NCI-H526 (cell line): ENCODE data around the gene CHST9.
"Not testable (repeated sequence)": the region's sequence is repeated elsewhere in the genome, so short reads cannot be mapped to it uniquely, and the experiment has no call there.

Experiments
- DNase-seq, 2 experiments: peaks; one replicate each; lab custom pipeline; 2025; lab: John Stamatoyannopoulos, UW

Gene CHST9

DNA sequence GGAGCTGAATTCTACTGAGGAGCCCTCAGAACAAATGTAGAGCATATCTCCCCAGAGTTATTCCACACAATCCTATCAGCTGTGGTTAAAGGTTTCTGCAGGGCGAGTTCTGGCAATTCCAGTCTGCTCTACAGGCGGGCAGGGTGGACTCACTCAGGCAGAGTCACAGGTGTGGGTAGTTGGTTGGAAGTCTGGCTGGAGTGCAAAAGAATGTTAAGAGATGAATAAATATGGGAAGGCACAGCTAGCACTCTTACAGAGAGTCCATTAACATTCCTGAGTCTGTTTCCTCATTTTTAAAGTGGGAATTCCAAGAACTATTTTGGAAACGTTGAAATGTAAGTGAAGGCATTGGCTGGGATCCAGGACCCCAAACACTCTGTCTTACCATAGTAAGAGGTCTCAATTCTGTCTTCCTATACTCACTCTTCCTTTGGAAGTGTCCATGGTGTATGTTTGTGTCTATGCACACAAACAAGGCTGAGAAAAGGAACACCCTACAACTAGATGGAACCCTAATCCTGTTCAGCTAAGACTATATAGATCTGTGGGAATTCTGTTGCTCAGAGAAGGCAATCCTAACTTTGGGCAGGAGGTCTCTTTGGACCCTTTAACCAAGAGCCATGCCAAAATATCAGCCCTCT is 256.3 kb downstream of the CHST9 start:
- DNase-seq: no peak

GRCh38 chr18:26927822-26928221 is 257.3 kb downstream of the CHST9 start:
- DNase-seq: not testable (repeated sequence)

GRCh38 chr18:26926066-26926675 is 258.9 kb downstream of the CHST9 start:
- DNase-seq: no peak

DNA sequence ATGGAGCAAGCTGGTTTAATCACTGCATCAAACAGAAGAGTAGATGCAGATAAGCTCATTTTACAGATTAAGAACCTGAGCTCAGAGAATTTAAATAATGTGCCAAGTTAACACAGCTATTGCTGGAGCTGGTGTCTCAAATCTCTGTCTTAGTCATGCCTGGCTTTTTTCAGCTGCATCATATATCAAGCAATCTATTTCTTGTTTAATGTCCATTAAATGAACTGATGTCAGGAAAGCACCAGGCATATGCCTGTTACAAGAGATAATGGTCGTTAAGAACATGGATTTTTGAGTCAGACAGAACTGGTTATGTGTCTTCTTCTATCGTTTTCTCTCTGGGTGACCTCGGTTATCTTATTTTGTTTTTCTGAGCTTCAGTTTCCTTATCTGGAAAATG is 259.8 kb downstream of the CHST9 start:
- DNase-seq: no peak

- DNase-seq: no peak
These were observed 262.8 kb downstream of the CHST9 start for GRCh38 chr18:26922313-26922712.

DNA sequence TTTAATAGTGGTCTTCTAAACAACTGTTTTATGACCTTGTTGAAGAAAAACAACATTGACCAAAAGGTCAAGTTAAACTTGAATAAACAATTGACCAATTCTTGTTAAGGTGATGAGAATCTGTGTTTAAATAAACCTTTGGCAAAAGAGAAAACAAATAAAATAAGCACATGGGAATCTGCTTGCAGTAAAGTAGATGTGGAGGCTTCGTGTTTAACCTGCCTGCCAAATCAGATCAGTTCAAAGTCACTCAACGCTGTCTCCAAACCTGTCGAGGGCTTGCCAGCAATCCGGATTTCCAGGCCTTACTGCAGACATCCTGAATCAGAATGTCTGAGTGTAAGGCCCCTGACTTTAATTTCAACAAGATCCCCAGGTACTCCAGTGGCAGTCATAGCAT is 264.5 kb downstream of the CHST9 start:
- no peak for DNase-seq

DNA sequence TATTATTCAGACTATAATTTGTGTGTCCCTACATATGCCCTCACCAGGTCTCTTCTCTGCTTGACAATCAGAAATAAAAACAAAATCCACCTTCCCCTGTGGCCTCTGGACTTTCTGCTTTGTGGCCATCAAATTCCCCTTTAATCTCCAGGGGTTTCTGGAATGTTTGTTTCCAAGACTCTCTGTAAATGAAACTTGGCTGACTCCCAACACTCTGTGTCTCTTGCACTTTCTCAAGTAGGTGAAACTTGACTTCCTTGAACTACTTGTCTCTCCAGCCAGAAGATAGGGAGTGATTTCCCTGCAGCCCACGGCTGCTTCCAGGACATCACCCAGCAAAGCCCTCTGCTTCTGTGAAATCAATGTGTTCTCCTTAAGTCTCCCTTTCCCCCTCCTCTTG is 265.5 kb downstream of the CHST9 start:
- DNase-seq: no peak

DNA sequence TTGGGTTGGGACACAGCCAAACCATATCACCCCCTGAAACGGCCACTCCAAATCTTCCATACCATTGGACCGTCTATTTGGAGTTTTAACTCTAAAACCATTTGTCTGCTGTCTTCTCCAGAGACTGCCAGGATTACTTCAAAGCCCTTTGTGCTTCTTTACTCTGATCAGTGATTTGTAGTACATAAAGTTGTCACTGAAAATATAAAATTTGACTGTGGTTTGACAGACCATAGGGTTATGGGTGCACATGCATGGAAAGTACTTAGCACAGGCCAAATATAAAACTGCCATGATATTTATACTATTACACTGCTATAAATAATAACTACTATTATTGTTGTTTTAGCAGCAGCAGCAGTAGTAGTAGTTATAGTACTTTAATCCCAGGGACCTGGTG is 265.9 kb downstream of the CHST9 start:
- no peak for DNase-seq

GRCh38 chr18:26911840-26912239 is 273.3 kb downstream of the CHST9 start:
- peak in 1 of 2 experiments; percentile 3 for DNase-seq

GRCh38 chr18:26909599-26910290 is 275.4 kb downstream of the CHST9 start:
- no peak for DNase-seq

DNA sequence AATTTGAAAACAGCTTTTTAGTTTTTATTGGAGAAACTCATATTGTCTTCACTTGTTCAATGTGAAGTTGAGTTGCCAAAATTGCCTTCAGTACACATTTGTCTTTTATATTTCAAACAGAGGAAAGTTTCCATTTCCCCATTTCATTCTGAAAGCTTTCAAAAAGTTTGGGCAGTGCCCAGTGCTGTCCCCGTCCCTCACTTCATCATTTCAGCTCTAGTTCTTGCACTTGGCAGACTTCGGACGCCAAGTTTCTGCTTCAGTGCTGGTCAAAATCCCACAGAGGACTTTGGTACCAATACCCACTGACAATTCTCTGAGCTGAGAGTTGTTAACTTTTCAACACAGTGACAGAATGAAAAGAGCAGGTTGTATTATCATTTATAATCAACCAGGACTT is 276.2 kb downstream of the CHST9 start:
- DNase-seq: no peak

DNA sequence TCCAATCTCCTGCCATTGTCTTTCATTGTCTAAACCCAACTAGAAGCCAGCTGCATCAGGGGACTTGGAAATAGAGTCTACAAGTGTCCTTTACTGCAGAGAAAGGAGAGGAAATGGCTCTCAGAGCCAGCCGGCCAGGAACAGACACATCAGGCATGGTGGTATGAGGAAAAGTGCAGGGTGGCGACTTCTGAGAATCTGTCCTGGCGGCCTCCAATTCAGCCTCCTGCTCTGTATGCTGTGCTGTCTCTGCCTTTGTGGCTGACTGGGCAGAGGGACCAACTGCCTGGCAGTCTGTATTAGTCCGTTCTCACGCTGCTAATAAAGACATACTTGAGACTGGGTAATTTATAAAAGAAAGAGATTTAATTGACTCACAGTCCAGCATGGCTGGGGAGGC is 282.8 kb downstream of the CHST9 start:
- no peak for DNase-seq

DNA sequence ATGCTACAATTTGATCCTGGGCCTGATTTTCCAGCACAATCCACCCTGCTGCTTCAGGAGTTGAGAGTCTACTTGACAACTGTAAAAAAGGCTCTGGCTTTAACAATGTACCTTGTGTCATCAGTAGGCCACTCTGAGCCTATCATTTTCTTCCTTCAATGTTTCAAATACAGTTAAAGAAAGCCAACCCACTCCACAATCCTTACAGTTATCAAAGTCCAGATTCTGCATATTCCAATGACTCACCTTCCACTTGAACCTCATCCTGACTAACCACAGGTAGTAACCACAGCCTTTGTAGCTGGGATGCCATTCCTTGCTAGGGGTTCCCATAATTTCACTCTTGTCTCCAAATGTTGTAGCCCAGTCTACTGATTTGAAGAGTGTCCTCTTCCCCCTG is 284.1 kb downstream of the CHST9 start:
- DNase-seq: no peak

- no peak for DNase-seq
These were observed 290.7 kb downstream of the CHST9 start for GRCh38 chr18:26894426-26894825.

DNA sequence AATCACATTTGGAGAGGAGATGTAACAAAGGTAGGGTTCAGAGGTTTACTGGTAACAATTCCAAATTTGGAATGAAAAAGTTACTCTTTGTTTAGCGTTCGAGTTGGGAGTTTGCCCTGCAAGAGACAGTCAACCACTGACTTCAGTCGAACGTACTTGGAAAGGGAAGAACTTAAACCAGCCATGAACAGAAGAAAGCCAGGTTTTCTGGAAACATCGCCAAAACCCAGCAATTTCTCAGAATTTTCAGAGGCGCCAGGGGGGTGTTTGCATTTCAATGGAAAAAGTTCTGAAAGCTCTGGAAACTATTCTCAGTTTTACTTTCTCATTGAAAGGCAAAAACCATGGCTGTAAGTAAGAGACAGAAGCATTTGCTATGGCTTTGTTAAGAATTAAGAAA is 291.1 kb downstream of the CHST9 start:
- no peak for DNase-seq

- no peak for DNase-seq
These were observed 296.8 kb downstream of the CHST9 start for GRCh38 chr18:26888259-26888658.

DNA sequence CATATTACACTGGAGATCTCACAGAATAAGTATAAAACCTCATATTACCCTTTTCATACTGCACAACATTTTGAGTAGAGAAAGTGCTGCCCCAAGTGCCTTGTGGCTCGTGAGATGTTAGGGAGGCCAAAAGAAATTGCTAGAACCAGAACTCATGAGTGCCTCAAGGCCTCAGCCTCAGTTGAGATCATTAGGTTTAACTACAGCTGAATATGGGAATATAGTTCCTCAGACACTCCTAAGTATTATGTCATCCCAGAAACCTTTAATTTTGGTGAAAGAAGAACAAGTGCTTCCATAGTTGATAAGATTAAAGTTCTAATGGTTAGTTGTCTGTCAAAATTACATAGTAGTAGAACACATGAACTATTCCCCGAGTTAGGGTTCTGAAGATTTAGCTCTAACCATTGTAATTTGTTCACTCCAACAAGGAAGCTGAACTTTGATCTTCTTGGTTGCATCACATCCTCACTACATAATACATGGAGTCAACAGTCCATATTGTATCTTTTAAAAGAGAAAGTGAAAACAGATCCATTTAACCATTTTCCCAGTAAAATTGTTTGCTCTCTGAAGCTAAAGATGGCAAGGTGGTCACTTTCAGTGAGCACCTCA is 310.0 kb downstream of the CHST9 start:
- no peak for DNase-seq

GRCh38 chr18:26874283-26874682 is 310.8 kb downstream of the CHST9 start:
- DNase-seq: no peak

DNA sequence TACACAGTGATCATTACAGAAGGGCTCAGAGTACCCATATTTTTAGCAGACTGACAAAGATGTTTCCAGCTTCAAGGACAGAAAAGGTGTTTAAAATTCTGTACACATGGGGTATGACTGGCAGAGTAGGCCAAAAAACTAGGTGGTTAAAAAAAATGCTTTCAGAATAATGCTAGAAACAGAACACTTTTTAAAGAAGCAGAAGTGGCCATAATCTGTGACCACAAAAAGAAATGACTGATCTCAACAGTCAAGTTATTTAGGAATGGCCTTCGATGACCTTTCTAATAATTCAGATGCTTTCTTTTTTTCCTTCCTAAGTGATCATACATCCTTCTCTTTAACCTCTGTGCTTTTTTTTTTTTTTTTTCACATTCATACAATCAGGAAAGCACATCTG is 315.5 kb downstream of the CHST9 start:
- DNase-seq: no peak

DNA sequence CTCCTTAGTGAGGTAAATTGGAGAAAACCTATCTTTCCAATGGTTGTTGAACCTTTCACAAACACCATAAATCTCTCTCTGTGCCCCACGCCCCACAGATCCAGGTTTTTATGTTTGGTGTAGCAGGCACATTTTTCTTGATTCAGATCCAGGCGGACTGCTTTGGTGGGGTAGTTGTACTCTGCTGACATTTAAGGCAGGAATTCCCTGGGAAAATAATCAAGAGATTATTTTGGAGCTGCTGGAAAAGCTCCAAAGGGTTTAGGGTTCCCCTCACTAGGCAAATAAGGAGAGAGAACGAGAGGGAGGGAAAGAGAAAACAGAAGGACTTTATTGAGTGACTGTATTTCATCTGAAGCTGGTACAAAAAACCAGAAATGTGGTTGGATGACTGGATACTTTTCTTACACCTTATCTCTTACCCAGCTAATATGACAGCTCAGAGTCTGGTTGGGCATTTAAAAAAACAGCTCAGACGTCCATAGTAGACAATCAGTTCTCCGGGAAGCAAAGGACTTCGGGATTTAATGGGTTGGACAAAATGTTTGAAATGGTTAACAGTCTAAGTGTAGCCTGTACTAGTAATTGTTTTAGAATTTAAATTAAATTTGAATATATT is 316.0 kb downstream of the CHST9 start:
- DNase-seq: peak in 1 of 2 experiments; percentile 11

DNA sequence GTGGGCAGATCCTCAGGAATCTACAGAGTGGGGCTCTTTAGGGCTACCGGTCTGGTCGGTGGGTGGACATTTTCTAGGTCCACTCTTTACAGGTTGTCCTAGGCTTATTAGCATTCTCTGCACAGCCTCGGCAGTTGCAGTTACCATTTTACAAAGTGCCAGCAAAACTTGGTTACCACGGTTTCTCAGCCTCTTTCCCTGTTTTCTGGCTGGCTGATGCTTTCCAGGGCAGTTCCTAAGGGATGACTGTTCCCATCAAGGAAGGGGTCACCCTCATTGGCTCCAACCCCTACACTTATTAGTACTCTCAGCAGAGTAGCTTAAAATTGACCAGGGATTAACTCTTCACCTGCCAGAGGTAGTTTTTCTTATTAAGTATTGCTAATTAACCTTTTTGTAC is 317.6 kb downstream of the CHST9 start:
- no peak for DNase-seq

GRCh38 chr18:26865557-26865956 is 319.6 kb downstream of the CHST9 start, which contains the start of gene AQP4:
AQP4 (minus strand) TSS chr18:26865707; CDS start chr18:26865689, 18 bp downstream.
- peak in 1 of 2 experiments; percentile 37 for DNase-seq
